Lung (tissue), 12 donors: ENCODE results near the gene HYAL3. TPM values are rescaled to one million over a fixed set of nuclear protein-coding genes. Genes with fewer than 3 reads are reported as not detected.

ENCODE experiments used
- ATAC-seq: fragments of 200-7000 bp; cut with Tn5 transposase; one replicate; pipeline ENCODE4 v1.9.1; 2020; ENCODE audit warnings: moderate number of reproducible peaks; ENCODE audit not compliant: insufficient read depth, low FRiP score
- DNase-seq, 3 donors: peaks; one replicate each; pipeline ENCODE4 v3.0.0-alpha.2; 2013 to 2017
- H3K27ac ChIP-seq, 2 donors: one replicate each; pipeline ENCODE4 v1.5.1; 2013; ENCODE audit warnings: mild to moderate bottlenecking in 2 of 2, moderate library complexity in 2 of 2, control low read depth in 1 of 2, inconsistent platforms in 1 of 2, low read depth in 1 of 2, low read length in 1 of 2
- H3K27me3 ChIP-seq, 3 donors: one replicate each; pipeline ENCODE4 v1.5.1; 2013; ENCODE audit warnings: low read length in 2 of 3; ENCODE audit not compliant: control insufficient read depth in 3 of 3, insufficient read depth in 3 of 3
- H3K36me3 ChIP-seq, 4 donors: one replicate each; pipeline ENCODE4 v1.5.1; 2013; ENCODE audit warnings: low read length in 4 of 4, mild to moderate bottlenecking in 1 of 4, moderate library complexity in 1 of 4; ENCODE audit not compliant: control insufficient read depth in 4 of 4, insufficient read depth in 4 of 4
- H3K4me1 ChIP-seq, 5 donors: one replicate each; pipeline ENCODE4 v1.5.1; 2013; ENCODE audit warnings: low read length in 5 of 5, mild to moderate bottlenecking in 2 of 5, moderate library complexity in 1 of 5; ENCODE audit not compliant: control insufficient read depth in 5 of 5, insufficient read depth in 5 of 5
- H3K4me3 ChIP-seq: one replicate; pipeline ENCODE4 v1.5.1; 2013; ENCODE audit warnings: mild to moderate bottlenecking, control low read depth, moderate library complexity
- H3K9ac ChIP-seq, 2 donors: one replicate each; pipeline ENCODE4 v1.5.1; 2013; ENCODE audit warnings: low read length in 2 of 2, control low read depth in 1 of 2; ENCODE audit not compliant: insufficient read depth in 1 of 2
- H3K9me3 ChIP-seq, 4 donors: one replicate each; pipeline ENCODE4 v1.5.1; 2013; ENCODE audit warnings: low read length in 3 of 4, mild to moderate bottlenecking in 1 of 4, moderate library complexity in 1 of 4; ENCODE audit not compliant: control insufficient read depth in 4 of 4, insufficient read depth in 3 of 4
- whole genome bisulfite sequencing, 2 donors: extraction: QIAGEN DNeasy Blood & Tissue Kit; methylation state at CpG; one replicate each; pipeline ENCODE4 v1.1.7; 2013; 5-methylcytosine and 5-hydroxymethylcytosine counted together
- polyA plus RNA-seq, 2 donors: library from polyadenylated mRNA; stranded (reverse); fragments of 200-250 nt; gene quantifications; one replicate each; pipeline ENCODE4 v1.2.1, GENCODE V29; 2013
- total RNA-seq, 2 donors: library from RNA; depleted of rRNA in 1 of 2; stranded (reverse); fragments of >200 nt in 1 of 2; gene quantifications; one replicate each; pipeline ENCODE4 v1.2.1, GENCODE V29; 2014 to 2021
- TF ChIP-seq, protein P1 (sequence below): IDR thresholded peaks from 2 replicates; pipeline ENCODE4 v1.5.1; 2012; ENCODE audit warnings: mild to moderate bottlenecking; ENCODE audit errors: control extremely low read depth, extremely low read depth
- donor health status: control.
- donor health status: control.
- donor health status: Bipolar disorder and iron deficiency.
- donor health status: healthy.
- donor health status: DM: yes; HTN: yes; CAD: no.

HYAL3 gene
- total and polyA plus RNA-seq, 4 donors = 1.4 to 4.9 (median 3.3) TPM

DNA sequence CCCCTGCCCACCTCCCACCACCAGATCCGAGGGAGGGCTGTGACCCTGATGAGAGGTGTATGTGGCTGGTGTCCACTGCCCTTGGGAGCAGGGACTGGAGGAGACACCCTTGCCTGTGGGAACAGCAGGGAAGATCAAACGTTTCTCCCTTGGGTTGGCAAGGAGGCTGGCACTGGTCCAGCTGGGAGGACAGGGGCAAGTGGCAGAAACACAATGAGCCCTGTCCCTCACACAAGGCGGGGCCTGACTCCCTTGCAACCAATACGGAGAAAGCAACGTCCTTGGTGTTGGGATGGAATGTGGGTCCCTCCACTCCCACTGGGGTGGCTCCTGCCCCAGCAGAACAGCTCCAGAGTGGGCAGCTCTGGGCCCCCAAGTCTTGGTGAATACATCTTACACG is 18.1 kb upstream of the HYAL3 start:
- H3K9me3 ChIP-seq = no peaks in the 10 kb centered on the region
- DNase-seq = no peak
- no peak overlapping the region for H3K9ac ChIP-seq
- peak overlapping the region in 1 of 2 donors; percentile 90 for H3K27ac ChIP-seq
- H3K4me3 ChIP-seq = no peak overlapping the region
- H3K27me3 ChIP-seq = no peaks in the 10 kb centered on the region
- peaks cover 0 to 52% (median 8%) of the 10 kb centered on the region in 5 donors for H3K4me1 ChIP-seq
- H3K36me3 ChIP-seq = peaks cover 0 to 21% (median 16%) of the 10 kb centered on the region in 4 donors
- ATAC-seq = no peak
- TF ChIP-seq, protein P1, sequence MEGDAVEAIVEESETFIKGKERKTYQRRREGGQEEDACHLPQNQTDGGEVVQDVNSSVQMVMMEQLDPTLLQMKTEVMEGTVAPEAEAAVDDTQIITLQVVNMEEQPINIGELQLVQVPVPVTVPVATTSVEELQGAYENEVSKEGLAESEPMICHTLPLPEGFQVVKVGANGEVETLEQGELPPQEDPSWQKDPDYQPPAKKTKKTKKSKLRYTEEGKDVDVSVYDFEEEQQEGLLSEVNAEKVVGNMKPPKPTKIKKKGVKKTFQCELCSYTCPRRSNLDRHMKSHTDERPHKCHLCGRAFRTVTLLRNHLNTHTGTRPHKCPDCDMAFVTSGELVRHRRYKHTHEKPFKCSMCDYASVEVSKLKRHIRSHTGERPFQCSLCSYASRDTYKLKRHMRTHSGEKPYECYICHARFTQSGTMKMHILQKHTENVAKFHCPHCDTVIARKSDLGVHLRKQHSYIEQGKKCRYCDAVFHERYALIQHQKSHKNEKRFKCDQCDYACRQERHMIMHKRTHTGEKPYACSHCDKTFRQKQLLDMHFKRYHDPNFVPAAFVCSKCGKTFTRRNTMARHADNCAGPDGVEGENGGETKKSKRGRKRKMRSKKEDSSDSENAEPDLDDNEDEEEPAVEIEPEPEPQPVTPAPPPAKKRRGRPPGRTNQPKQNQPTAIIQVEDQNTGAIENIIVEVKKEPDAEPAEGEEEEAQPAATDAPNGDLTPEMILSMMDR = no peak
- 48 to 83% methylated on average over 6 of the region's 6 CpGs for WGBS, 2 donors

DNA sequence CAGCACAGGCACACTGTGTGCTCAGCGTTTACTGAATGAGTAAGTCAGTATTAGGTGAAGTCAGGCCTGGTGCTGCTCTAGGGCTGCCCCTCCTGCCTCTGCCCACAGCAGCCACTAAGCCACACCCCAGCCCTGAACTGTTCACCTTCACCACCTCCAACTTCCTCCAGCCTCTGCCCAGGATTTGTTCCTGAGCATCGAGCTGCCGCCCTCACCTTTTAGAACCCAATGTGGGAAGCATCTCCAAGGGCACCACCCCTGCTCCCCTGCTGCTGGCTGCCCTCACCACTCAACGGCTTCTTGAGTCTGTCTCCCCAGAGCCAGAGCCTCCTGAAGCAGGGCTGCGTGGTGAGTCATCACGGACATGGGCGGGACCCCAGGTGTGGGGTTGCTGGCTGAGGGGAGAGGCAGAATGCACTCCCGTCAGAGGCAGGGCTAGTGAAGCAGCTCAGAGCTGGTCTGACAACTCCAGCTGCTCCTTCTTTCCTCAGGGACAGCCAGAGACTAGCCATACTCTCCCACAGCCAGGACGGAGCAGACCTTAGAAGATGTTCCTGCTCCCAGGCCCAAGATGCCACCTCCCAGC is 17.5 kb upstream of the HYAL3 start:
- TF ChIP-seq, protein P1 = no peak
- Histone ChIP-seq H3K27me3 (no peaks in the 10 kb centered on the region), H3K27ac (peak overlapping the region in 1 of 2 donors; percentile 90), H3K9ac (no peak overlapping the region), H3K4me3 (no peak overlapping the region), H3K4me1 (peaks cover 0 to 48% (median 8%) of the 10 kb centered on the region in 5 donors), H3K36me3 (peaks cover 0 to 21% (median 16%) of the 10 kb centered on the region in 4 donors), H3K9me3 (no peaks in the 10 kb centered on the region)
- DNase-seq (no peak), ATAC-seq (peak; percentile 50)
- WGBS, 2 donors = 44 to 69% methylated on average over 9 of the region's 9 CpGs

DNA sequence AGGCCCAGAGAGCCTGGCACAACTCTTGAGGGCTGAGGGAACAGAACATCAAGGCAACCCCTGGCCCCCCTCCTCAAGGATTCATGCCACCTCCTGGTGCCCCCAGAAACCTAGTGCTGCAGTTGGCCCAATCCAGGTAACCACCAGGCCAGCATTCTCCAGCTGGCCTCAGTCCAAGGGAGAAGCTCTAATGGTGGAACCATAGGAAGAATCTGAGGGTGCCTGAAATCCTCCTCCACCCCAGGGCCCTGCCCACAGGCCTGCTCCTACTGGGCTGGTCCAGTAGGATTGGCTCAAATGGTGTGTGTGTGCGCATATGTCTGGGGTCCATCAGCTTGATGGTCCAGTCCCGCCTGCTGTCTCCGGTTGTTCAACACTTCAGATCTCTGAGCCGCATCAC is 15.6 kb upstream of the HYAL3 start:
- peaks cover 0 to 40% (median 6%) of the 10 kb centered on the region in 5 donors for H3K4me1 ChIP-seq
- WGBS, 2 donors = 98% methylated on average over 4 of the region's 4 CpGs
- ATAC-seq = no peak

More for the DNA sequence above, 15.6 kb upstream of the HYAL3 start:
- Histone ChIP-seq H3K9ac (no peak overlapping the region), H3K27ac (peak overlapping the region in 1 of 2 donors; percentile 79), H3K27me3 (no peaks in the 10 kb centered on the region), H3K9me3 (no peaks in the 10 kb centered on the region), H3K4me3 (no peak overlapping the region), H3K36me3 (peaks cover 0 to 21% (median 16%) of the 10 kb centered on the region in 4 donors)
- TF ChIP-seq, protein P1 = no peak
- no peak for DNase-seq
